ENCODE data around the gene TTC4.

The TTC4 gene

GRCh38 chr1:54715493-54716298 lies at the start of gene TTC4:
TSS of gene TTC4 (plus strand) at chr1:54715861. CDS start at chr1:54715909, 48 bp downstream.
- DNase-seq (ENCODE audit: low spot score): peak; percentile 96

GRCh38 chr1:54666333-54666732 lies 49.3 kb upstream of the TTC4 start:
- DNase-seq (ENCODE audit: low spot score): no peak

DNA sequence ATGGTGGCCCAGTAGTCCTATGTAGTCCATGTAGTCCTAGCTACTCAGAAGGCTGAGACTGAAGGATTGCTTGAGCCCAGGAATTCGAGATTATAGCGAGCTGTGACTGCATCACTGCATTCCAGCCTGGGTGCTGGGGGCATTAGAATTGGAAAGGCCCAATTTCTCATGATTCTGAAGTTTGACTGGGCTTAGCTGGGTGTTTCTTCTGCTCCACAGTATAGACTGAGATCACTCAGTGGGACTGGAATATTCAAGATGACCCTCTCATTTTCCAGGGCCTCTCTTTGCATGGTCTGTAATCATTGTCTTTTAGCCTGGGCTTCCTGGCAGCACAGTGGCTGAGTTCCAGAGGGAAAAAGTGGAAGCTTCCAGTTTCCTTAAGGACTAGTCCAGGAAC lies 47.9 kb upstream of the TTC4 start:
- DNase-seq (ENCODE audit: low spot score): no peak

DNA sequence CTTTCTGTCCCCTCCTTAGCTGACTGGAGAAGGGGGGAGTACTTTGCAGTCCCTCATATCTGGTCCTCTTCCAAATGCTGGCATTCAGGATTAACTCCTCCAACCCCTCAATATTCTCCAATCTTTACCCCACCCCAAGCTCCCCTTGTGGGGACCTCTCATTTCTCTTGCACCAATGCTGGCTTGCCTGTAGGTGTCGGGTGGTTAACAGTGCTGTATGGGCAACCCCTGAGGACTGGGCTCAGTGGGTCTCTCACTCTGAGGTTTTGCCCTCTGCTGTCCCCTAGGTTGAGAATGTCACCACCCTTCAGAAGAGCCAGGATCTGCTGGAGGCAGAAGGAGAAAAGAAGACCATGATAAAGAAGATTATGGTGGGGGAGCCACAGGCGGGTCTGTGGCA lies 47.1 kb upstream of the TTC4 start:
- no peak for DNase-seq (ENCODE audit: low spot score)

DNA sequence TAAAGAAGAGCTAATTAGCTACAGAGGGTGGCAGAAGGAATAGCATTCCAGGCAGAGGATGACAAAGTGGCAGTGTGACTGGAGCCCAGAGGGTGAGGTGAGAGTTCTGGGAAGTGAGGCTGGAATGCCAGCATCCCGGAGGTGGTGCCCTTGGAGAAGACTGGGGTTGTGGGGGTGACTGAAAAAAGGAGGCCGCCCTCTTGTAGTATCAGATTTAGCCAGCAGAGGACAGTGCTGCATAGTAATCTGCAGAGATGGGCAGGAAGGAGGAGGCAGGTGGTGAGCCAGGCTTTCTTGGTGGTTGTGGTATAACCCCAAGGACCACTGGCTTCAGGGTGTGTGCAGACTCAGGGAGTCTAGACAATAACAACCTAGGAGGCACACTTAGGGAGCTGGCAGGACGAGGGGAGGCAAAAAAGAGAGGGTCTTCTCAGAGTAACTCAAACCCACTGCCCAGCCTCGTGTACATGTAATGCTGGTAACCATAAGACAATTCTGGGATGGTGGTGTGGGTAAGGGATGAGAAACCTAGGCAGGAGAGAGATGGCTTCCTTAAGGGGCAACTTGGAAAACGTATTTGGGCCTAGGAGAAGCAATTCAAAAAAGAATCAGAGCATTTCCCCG lies 43.6 kb upstream of the TTC4 start:
- peak; percentile 72 for DNase-seq (ENCODE audit: low spot score)

- DNase-seq (ENCODE audit: low spot score): no peak
These were observed 36.7 kb upstream of the TTC4 start for GRCh38 chr1:54678776-54679643.

DNA sequence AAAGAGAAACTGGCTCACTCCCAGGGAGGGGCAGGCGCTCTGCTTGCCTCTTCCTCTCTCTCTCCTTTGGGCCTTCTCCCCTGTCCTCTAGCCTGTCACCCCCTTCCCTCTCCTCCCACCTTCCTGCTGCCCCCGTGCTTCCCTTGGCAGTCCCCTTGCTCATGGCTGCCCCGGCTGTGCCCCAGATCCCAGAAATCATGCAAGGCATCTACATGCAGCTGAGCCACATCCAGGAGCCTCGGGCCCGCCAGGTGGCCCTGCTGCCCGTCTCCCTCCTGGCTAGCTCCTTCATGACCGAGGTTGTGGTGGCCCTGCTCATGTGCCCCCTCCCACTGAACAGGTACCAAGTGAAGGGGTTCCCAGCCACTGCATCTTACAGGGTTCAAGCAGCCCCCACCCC lies 36.0 kb upstream of the TTC4 start:
- no peak for DNase-seq (ENCODE audit: low spot score)

- no peak for DNase-seq (ENCODE audit: low spot score)
These were observed 35.3 kb upstream of the TTC4 start for GRCh38 chr1:54680387-54680786.

DNA sequence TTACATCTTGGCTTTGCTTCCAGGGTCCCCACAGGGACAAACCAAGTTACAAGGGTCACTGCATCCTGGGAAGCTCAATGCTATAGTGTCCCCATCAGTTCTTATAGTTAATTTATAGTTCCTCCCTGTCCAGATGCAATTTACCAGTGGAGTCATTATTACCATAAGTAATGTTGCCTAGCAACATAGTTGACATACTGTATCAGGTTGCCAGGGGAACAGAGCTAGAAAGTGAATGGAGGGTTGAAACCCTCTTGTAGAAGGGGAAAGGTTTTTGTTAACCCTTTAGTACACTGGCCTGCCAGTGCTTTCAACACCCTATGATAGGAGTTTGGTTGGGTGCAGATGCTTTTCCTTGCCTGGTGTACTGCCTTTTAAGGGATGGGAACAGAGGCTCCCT lies 34.3 kb upstream of the TTC4 start:
- DNase-seq (ENCODE audit: low spot score): no peak

DNA sequence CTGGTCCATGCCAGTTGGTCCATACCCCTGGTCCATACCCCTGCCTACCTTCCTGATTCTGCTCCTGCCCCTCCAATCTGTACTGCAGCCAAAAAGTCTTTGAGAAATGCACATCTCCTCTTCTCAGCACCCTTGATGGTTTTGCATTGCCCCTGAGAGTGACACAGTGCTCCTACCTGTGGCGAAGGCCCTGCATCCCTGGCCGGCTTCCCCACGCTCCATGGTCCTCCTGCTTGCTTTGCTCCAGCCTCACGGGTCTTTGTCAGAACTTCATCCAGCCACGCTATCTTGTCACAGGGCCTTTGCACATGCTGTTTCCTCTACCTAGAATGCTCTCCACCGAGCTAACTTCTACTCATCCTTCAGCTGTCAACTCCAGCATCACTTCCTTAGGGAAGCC lies 32.2 kb upstream of the TTC4 start:
- no peak for DNase-seq (ENCODE audit: low spot score)

GRCh38 chr1:54685335-54685905 lies 30.2 kb upstream of the TTC4 start:
- no peak for DNase-seq (ENCODE audit: low spot score)

DNA sequence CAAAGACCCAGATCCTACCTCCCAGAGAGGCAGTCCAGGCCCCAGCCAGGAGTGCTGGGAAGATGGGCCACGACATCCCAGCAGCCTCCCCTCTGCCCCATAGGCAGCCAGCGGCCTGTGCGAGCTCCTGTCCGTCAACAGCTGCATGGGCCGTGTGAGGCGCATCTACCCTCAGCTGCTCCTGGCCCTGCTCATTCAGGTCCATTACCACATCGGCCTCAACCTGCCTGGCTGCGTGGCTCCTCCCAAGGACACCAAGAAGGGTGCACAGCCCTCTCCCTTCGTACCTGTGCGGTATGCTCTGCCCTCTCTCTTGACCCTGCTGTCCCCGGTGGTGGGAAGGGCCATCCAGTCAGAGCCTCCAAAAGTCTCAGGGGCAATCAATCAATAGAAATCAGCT lies 29.5 kb upstream of the TTC4 start:
- DNase-seq (ENCODE audit: low spot score): no peak

DNA sequence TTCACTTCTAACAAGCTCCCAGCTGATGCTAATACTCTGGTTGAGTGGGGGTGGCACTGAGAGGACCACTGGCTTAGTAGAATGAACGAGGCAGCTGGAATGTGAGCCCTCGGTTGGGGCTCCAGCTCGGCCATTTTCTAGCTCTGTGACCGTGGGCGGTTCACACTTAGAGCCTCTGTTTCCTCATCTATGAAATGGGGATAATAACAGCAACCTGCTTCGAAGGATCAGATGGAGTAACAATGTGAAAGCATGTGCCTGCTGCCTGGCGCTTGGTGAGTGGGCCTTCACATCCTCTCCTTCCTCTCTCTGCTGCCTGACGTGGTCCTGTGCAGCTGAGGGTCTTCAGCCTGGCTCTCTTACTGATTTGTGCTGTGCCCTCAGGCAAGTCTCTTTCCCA lies 20.9 kb upstream of the TTC4 start:
- DNase-seq (ENCODE audit: low spot score): no peak

- DNase-seq (ENCODE audit: low spot score): no peak
These were observed 20.4 kb upstream of the TTC4 start for GRCh38 chr1:54695221-54695620.

DNA sequence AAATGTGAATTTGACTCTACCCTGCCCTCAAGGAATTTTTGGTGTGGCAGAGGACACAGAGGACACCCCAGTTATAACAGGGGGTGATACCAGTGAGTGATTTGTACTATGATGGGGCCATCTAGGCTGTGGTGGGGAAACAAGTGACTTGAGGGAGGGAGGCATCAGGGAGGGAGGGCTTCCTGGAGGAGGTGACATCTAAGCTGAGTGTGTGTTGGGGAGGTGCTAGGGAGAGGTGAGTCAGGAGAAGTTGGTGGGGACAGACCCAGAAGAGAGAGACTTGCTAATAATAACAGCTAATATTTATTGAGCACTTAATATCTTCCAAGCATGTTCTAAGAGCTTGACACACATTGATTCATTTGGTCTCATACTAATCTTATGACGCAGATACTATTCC lies 19.9 kb upstream of the TTC4 start:
- no peak for DNase-seq (ENCODE audit: low spot score)

DNA sequence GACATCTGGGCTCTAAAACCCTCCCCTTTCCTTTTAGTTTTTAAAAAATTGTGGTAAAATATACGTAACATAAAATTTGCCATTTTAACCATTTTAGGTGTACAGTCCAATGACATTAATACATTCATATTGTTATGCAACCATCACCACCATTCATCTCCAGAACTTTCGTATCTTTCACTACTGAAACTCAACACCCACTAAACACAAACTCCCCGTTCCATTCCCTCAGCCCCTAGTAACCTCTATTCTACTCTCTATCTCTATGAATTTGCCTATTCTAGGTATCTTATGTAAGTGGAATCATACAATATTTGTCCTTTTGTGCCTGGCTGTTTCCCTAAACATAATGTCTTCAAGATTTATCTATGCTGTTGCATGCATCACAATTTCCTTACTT lies 19.4 kb upstream of the TTC4 start:
- no peak for DNase-seq (ENCODE audit: low spot score)

DNA sequence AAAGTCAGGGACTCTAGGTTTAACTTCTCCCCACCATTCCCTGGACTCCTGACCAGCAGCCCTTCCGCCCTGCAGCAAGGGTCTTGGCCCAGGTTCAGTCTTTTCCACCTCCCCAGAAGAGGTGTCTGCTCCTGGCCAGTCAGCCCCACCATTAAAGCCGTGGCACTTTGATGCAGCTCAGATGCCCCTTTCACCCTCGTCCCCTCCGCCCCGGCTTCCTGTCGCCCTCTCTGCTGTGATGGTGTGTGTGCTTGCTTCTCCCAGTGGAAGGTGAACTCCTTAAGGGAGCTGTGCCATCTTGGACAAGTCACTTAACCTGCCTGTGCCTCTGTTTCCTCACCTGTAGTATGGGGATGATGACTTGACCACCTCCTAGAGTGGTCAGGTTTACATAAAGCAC lies 17.8 kb upstream of the TTC4 start:
- DNase-seq (ENCODE audit: low spot score): no peak

GRCh38 chr1:54698346-54698745 lies 17.3 kb upstream of the TTC4 start:
- no peak for DNase-seq (ENCODE audit: low spot score)

- no peak for DNase-seq (ENCODE audit: low spot score)
These were observed 15.6 kb upstream of the TTC4 start for GRCh38 chr1:54699936-54700525.

GRCh38 chr1:54701066-54701465 lies 14.6 kb upstream of the TTC4 start:
- DNase-seq (ENCODE audit: low spot score): no peak

GRCh38 chr1:54701996-54702395 lies 13.7 kb upstream of the TTC4 start:
- DNase-seq (ENCODE audit: low spot score): no peak

- no peak for DNase-seq (ENCODE audit: low spot score)
These were observed 12.2 kb upstream of the TTC4 start for GRCh38 chr1:54703471-54703870.

Measured in AG08396 (cell line).